Upper lobe of left lung (tissue), 4 donors: ENCODE results near the gene TBX18.

Experiments
- EP300 ChIP-seq, 4 donors: sonication (generic); formaldehyde crosslinking; IDR thresholded peaks; one replicate each; pipeline ENCODE4 v1.5.1; 2017; ENCODE audit warnings: antibody characterized with exemption in 4 of 4, control low read depth in 2 of 4
- POLR2A ChIP-seq, 4 donors: fragments of 450-650 bp; IDR thresholded peaks; one replicate each; pipeline ENCODE4 v1.5.1; 2016 to 2017; ENCODE audit warnings: antibody characterized with exemption in 4 of 4, mild to moderate bottlenecking in 2 of 4
- TF ChIP-seq, protein P1 (sequence below), 6 experiments: fragments of 450-650 bp in 4 of 6; fragments of 200-600 bp in 2 of 6; sonication (generic) in 2 of 6; IDR thresholded peaks; one replicate each; pipeline ENCODE4 v1.5.1; 2016 to 2019; ENCODE audit warnings: antibody characterized with exemption in 6 of 6

DNA sequence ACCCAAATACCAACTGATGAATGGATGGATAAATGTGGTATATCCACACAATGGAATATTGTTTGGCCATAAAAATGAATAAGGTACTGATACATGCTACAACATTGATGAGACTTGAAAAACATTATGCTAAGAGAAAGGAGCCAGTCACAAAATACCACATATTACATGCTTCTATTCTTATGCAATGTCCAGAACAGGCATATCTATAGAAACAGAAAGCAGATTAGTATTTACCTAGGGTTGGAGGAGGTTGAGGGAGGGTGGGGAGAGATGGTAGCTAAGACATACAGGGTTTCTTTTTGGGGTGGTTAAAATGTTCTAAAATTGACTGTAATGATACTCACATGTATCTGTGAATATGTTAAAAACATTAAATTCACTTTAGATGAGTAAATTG lies 24.8 kb upstream of the TBX18 start:
- TF ChIP-seq, protein P1, sequence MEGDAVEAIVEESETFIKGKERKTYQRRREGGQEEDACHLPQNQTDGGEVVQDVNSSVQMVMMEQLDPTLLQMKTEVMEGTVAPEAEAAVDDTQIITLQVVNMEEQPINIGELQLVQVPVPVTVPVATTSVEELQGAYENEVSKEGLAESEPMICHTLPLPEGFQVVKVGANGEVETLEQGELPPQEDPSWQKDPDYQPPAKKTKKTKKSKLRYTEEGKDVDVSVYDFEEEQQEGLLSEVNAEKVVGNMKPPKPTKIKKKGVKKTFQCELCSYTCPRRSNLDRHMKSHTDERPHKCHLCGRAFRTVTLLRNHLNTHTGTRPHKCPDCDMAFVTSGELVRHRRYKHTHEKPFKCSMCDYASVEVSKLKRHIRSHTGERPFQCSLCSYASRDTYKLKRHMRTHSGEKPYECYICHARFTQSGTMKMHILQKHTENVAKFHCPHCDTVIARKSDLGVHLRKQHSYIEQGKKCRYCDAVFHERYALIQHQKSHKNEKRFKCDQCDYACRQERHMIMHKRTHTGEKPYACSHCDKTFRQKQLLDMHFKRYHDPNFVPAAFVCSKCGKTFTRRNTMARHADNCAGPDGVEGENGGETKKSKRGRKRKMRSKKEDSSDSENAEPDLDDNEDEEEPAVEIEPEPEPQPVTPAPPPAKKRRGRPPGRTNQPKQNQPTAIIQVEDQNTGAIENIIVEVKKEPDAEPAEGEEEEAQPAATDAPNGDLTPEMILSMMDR (IDR thresholded peaks at IDR 0.05): no peak
- TF ChIP-seq POLR2A (IDR thresholded peaks at IDR 0.05) (no peak), EP300 (IDR thresholded peaks at IDR 0.05) (no peak)
